Effector CD8-positive, alpha-beta T cell (primary cell): ENCODE data around the gene SPRED2.
"Not testable (repeated sequence)": the region's sequence is repeated elsewhere in the genome, so short reads cannot be mapped to it uniquely, and the experiment has no call there.

Source experiments
- DNase-seq: peaks from one replicate; lab custom pipeline; 2025; lab: John Stamatoyannopoulos, UW

Gene SPRED2

GRCh38 chr2:65343386-65343785 lies 89.0 kb downstream of the SPRED2 start:
- no peak for DNase-seq

GRCh38 chr2:65340898-65341681 lies 91.3 kb downstream of the SPRED2 start:
- DNase-seq, result no peak

- no peak for DNase-seq
Measured at GRCh38 chr2:65339648-65340047, 92.8 kb downstream of the SPRED2 start.

- not testable (repeated sequence) for DNase-seq
Measured at GRCh38 chr2:65338830-65339495, 93.4 kb downstream of the SPRED2 start.

- DNase-seq, result not testable (repeated sequence)
Measured at GRCh38 chr2:65337915-65338314, 94.5 kb downstream of the SPRED2 start.

- no peak for DNase-seq
Measured at GRCh38 chr2:65334714-65335113, 97.7 kb downstream of the SPRED2 start.

GRCh38 chr2:65331336-65332025 lies 100.9 kb downstream of the SPRED2 start:
- DNase-seq, result no peak

- no peak for DNase-seq
Measured at GRCh38 chr2:65329525-65329924, 102.9 kb downstream of the SPRED2 start.

- no peak for DNase-seq
Measured at GRCh38 chr2:65326276-65326675, 106.1 kb downstream of the SPRED2 start.

- DNase-seq, result no peak
Measured at GRCh38 chr2:65325066-65325465, 107.3 kb downstream of the SPRED2 start.

GRCh38 chr2:65320946-65321345 lies 111.5 kb downstream of the SPRED2 start:
- DNase-seq, result no peak

GRCh38 chr2:65320042-65320725 lies 112.2 kb downstream of the SPRED2 start:
- DNase-seq, result no peak

GRCh38 chr2:65319674-65320041 lies 112.7 kb downstream of the SPRED2 start:
- DNase-seq, result no peak

GRCh38 chr2:65319072-65319673 lies 113.2 kb downstream of the SPRED2 start:
- DNase-seq, result no peak

GRCh38 chr2:65317841-65318240 lies 114.6 kb downstream of the SPRED2 start:
- DNase-seq, result no peak

- not testable (repeated sequence) for DNase-seq
Measured at GRCh38 chr2:65317351-65317750, 115.0 kb downstream of the SPRED2 start.

GRCh38 chr2:65316072-65316471 lies 116.3 kb downstream of the SPRED2 start:
- no peak for DNase-seq

GRCh38 chr2:65314801-65315441 lies 117.5 kb downstream of the SPRED2 start:
- DNase-seq, result no peak

- DNase-seq, result no peak
Measured at GRCh38 chr2:65313954-65314256, 118.5 kb downstream of the SPRED2 start.

GRCh38 chr2:65313126-65313953 lies 119.1 kb downstream of the SPRED2 start:
- DNase-seq, result no peak

GRCh38 chr2:65311596-65311995 lies 120.8 kb downstream of the SPRED2 start:
- DNase-seq, result no peak
